OCI-LY7 (cell line): ENCODE results near the gene KTN1.

ENCODE experiments used
- EZH2phosphoT487 ChIP-seq: fragments of 200-600 bp; sonication (generic); IDR thresholded peaks from 2 replicates; pipeline ENCODE4 v1.6.1; 2018; ENCODE audit warnings: low read depth, borderline replicate concordance, mild to moderate bottlenecking, mixed run types, antibody characterized with exemption, low read length, moderate library complexity, mixed read lengths
- TF ChIP-seq, protein P1 (sequence below): fragments of 200-600 bp; sonication (generic); conservative IDR thresholded peaks from 2 replicates; pipeline ENCODE4 v1.5.1; 2014; ENCODE audit warnings: mild to moderate bottlenecking, antibody characterized with exemption, low read length, moderate library complexity, mixed read lengths

DNA sequence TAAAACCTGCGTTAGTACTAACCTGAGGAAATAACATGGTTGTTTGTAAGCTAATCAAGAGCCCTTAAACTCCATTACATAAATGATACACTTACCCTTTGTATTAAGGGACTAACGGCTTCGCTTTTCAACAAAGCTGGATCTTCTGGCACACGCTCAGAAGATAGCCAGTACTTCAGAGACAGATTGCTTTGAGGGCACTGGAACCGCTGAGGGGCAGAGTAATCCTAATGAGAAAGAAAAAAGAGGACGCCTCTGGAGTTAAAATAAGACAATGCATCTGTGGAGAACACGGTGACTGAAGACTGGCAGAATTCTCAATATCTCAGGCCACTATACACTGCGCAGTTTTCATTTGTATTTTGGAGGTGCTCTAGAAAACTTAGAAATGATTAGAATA, 1.5 kb upstream of the KTN1 start:
- TF ChIP-seq, protein P1, sequence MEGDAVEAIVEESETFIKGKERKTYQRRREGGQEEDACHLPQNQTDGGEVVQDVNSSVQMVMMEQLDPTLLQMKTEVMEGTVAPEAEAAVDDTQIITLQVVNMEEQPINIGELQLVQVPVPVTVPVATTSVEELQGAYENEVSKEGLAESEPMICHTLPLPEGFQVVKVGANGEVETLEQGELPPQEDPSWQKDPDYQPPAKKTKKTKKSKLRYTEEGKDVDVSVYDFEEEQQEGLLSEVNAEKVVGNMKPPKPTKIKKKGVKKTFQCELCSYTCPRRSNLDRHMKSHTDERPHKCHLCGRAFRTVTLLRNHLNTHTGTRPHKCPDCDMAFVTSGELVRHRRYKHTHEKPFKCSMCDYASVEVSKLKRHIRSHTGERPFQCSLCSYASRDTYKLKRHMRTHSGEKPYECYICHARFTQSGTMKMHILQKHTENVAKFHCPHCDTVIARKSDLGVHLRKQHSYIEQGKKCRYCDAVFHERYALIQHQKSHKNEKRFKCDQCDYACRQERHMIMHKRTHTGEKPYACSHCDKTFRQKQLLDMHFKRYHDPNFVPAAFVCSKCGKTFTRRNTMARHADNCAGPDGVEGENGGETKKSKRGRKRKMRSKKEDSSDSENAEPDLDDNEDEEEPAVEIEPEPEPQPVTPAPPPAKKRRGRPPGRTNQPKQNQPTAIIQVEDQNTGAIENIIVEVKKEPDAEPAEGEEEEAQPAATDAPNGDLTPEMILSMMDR: no peak
- no peak for TF ChIP-seq EZH2phosphoT487
